Measurements from ENCODE around the gene R3HCC1L. TPM values are rescaled to one million over a fixed set of nuclear protein-coding genes. Genes with fewer than 3 reads are reported as not detected.

R3HCC1L gene
- total RNA-seq, 8 experiments from 2014 or later: 13.7 to 22.7 (median 20.0) TPM

DNA sequence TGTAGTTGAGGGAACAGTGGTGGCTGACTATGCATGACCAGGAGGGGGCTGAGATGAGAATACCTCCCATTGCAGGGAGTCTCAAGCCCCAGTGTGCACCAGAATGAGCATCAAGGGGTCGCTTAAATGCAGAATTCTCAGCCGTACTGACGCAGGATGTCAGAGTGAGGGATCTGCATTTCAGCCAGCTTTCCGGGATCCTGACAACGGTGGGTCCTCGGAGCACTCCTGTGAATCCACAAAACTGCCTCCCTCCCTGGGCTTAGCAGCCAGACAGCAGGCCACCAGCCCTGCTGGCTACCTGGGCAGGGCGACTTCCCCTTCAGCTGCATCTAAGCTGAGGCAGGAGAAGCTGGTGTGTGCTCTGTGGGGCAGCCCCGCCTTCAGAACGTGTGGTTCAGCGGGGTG lies 155.3 kb downstream of the R3HCC1L start:
- in situ Hi-C loops (cut with MboI; ENCODE audit: low pct_unique_long_range_greater_than_20kb in 2 of 9, low sequenced_read_pairs in 9 of 9, unreplicated experiment in 9 of 9): no loop called here
- Histone ChIP-seq H3K27ac (no peak overlapping the region), H3K4me3 (no peak overlapping the region), H3K4me1 (replicated peaks in 1 of 2) (peaks cover 0 to 19% of the 10 kb centered on the region in 2 donors)
- WGBS, 10 experiments: 58 to 72% (median 71%) methylated on average over 3 to 6 of the region's 10 CpGs; no CpG with 5 or more reads in 7 of the 10 experiments
- ATAC-seq (replicated peaks in 6 of 8): no peak

DNA sequence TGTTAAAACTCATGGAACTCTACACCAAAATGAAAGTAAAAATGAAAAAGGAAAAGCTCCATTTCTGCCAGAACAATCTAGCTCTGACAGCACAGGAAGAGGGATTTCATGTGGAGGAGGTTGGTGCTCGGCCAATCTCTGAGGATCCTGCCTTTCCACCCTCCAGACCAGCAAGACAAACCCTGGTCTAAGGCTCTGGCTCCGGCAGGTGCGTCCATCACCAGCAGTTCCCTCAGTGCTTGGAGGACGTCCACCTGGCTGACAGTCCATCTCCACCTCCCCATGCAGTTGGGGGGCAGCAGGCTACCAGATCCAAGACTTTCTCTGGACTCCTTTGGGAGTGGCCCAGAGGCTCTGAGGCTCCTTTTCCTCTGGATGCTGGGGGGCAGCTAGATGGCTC lies 158.5 kb downstream of the R3HCC1L start:
- ATAC-seq (replicated peaks in 6 of 8): no peak

DNA sequence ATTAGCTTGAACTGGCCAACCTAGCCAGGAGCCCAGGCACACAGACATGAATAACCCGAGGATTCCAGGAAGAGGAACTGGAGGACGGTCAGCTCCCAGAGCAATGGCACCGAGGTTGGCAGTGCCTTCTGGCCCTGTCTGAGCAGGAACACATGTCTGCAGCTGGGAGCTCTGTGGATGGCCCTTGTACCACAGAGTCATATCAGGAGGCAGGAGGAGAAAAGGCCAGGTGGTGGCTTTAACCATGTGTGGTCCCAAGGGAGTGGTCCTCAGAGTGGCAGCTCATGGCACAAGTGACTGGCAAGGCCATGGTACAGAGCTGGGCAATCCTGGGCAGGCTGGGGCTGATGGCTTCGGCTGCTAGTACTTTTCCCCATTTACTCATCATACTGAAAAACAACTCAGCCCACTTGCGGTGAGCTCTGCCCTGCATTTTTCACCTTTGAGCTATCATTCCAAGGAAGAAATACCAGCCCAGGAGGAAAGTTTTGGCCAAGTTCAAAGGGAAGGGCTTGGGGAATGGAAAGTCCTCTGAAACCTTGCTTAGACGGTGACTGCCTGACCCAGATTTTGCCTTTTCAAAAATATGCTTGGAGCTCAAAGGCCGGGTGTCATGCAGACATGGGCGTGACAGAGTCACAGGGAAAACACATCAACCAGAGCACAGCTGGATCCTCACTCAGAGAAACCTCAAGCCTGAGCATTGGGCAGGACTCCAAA lies 159.3 kb downstream of the R3HCC1L start:
- ATAC-seq (replicated peaks in 6 of 8): peak in 2 of 8 experiments; percentile 71 to 82
- H3K27ac ChIP-seq: no peak overlapping the region
- H3K4me3 ChIP-seq: no peak overlapping the region
- peaks cover 0 to 7% of the 10 kb centered on the region in 2 donors for H3K4me1 ChIP-seq (replicated peaks in 1 of 2)
- in situ Hi-C loops (cut with MboI; ENCODE audit: low pct_unique_long_range_greater_than_20kb in 2 of 9, low sequenced_read_pairs in 9 of 9, unreplicated experiment in 9 of 9): no loop called here
- 18 to 83% (median 60%) methylated on average over 1 to 5 of the region's 8 CpGs; no CpG with 5 or more reads in 3 of the 10 experiments for WGBS, 10 experiments

More for the DNA sequence above, 158.5 kb downstream of the R3HCC1L start:
- in situ Hi-C loops (cut with MboI; ENCODE audit: low pct_unique_long_range_greater_than_20kb in 2 of 9, low sequenced_read_pairs in 9 of 9, unreplicated experiment in 9 of 9): no loop called here
- Histone ChIP-seq H3K4me3 (no peak overlapping the region), H3K4me1 (replicated peaks in 1 of 2) (peaks cover 0 to 7% of the 10 kb centered on the region in 2 donors), H3K27ac (no peak overlapping the region)
- WGBS, 10 experiments: 60 to 100% (median 88%) methylated on average over 1 to 2 of the region's 4 CpGs; no CpG with 5 or more reads in 5 of the 10 experiments

DNA sequence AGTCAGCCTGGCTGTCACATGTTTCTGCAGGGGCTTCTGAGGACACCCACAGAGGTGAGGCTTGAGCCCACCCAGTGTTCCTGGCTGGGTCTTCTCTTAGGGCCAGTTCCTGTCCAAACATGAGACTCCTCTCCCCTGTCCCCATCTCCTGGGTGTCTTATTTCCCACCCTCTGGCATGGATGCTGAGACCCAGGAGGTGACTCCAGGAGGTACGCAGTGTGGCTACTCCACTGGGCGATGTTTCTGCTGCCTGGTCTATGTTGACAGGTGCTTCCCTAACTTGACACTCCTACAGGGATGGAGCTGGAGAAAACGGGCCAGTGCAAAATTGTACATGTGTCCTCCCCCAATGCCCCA lies 159.8 kb downstream of the R3HCC1L start:
- in situ Hi-C loops (cut with MboI; ENCODE audit: low pct_unique_long_range_greater_than_20kb in 2 of 9, low sequenced_read_pairs in 9 of 9, unreplicated experiment in 9 of 9): no loop called here
- WGBS, 10 experiments: 20 to 80% (median 66%) methylated on average over 1 to 3 of the region's 3 CpGs; no CpG with 5 or more reads in 4 of the 10 experiments

More for the DNA sequence above, 159.8 kb downstream of the R3HCC1L start:
- no peak for ATAC-seq (replicated peaks in 6 of 8)
- Histone ChIP-seq H3K4me3 (no peak overlapping the region), H3K27ac (no peak overlapping the region), H3K4me1 (replicated peaks in 1 of 2) (peaks cover 0 to 11% of the 10 kb centered on the region in 2 donors)

Other genes starting within 250 kb of the R3HCC1L start
- gene CRTAC1, start 104.0 kb upstream of the R3HCC1L start, total RNA-seq: 10 to 100 TPM in 1 of 8 experiments, 1 to 10 TPM in 4, under 1 TPM in 2, not detected in 1; 0.17 to 11.5 (median 5.3) TPM
- gene LOXL4, start 133.5 kb downstream of the R3HCC1L start, total RNA-seq: 100 to 1,000 TPM in 1 of 8 experiments, 10 to 100 TPM in 2, 1 to 10 TPM in 2, under 1 TPM in 3; 0.52 to 176 (median 1.9) TPM

Measured in motor neuron (in vitro differentiated cells).